ENCODE results near the gene NFATC2.

Gene NFATC2

DNA sequence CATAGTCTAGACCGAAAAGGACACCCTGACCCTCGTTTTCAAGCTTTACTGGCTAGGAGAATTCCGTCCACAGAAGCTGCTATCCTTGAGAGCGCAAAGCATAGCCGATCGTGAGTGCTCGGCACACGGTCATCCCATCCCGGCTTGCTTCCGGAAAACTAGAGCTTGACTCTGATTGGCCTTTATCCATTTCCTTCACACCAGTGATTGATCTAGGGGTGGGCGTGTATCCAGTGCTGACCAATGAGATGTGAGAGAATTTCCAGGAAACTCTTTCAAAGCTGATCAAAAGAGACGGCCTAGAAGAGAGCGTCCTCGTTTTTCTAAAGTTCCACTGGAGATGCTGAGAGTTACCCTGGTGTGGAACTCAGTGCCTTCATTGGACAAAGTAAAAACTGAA is 41.0 kb upstream of the NFATC2 start:
- H3K4me2 ChIP-seq (ENCODE audit: low read length) = no peak overlapping the region
- no peak overlapping the region for H3K4me3 ChIP-seq (ENCODE audit: low read length)
- no peaks in the 10 kb centered on the region for H4K20me1 ChIP-seq (ENCODE audit: insufficient read depth, low read length)
- H3K9ac ChIP-seq (ENCODE audit: low read length) = no peak overlapping the region
- H3K9me3 ChIP-seq (ENCODE audit: insufficient read depth, low read length) = no peaks in the 10 kb centered on the region
- H2AFZ ChIP-seq (ENCODE audit: low read depth, low read length) = no peak overlapping the region
- H3K4me1 ChIP-seq (ENCODE audit: low read length) = peaks cover 9% of the 10 kb centered on the region
- H3K27me3 ChIP-seq (ENCODE audit: low read depth, low read length) = no peaks in the 10 kb centered on the region
- no peaks in the 10 kb centered on the region for H3K79me2 ChIP-seq (ENCODE audit: low read length)
- no peak for TF ChIP-seq EZH2phosphoT487 (IDR thresholded peaks at IDR 0.05; ENCODE audit: low read depth)
- TF ChIP-seq, protein P1, sequence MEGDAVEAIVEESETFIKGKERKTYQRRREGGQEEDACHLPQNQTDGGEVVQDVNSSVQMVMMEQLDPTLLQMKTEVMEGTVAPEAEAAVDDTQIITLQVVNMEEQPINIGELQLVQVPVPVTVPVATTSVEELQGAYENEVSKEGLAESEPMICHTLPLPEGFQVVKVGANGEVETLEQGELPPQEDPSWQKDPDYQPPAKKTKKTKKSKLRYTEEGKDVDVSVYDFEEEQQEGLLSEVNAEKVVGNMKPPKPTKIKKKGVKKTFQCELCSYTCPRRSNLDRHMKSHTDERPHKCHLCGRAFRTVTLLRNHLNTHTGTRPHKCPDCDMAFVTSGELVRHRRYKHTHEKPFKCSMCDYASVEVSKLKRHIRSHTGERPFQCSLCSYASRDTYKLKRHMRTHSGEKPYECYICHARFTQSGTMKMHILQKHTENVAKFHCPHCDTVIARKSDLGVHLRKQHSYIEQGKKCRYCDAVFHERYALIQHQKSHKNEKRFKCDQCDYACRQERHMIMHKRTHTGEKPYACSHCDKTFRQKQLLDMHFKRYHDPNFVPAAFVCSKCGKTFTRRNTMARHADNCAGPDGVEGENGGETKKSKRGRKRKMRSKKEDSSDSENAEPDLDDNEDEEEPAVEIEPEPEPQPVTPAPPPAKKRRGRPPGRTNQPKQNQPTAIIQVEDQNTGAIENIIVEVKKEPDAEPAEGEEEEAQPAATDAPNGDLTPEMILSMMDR (IDR thresholded peaks at IDR 0.05; ENCODE audit: low read depth, low read length) = no peak
- H3K36me3 ChIP-seq (replicated peaks; ENCODE audit: low read depth, low read length) = no peaks in the 10 kb centered on the region
- H3K27ac ChIP-seq (ENCODE audit: low read length) = no peak overlapping the region

DNA sequence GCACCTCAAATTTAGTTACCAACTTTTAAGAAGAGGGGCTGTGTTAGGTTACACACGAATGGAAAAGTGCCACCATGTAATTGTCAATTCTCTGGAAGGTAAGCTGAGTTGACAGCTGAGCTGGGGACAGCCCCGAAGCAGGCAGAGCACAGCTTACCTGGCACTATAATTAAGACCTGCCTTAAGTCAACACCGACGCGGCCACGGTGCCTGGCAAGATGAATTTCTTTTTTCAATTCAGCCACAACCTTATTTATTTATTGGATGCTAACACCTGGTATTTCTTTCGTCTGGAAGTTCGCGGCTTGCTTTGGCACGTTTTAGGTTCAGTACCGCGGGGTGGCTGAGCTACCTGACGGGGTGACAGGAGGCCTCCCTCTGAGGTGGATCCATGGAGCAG is 40.6 kb upstream of the NFATC2 start:
- no peaks in the 10 kb centered on the region for H4K20me1 ChIP-seq (ENCODE audit: insufficient read depth, low read length)
- H3K9ac ChIP-seq (ENCODE audit: low read length) = no peak overlapping the region
- H3K9me3 ChIP-seq (ENCODE audit: insufficient read depth, low read length) = no peaks in the 10 kb centered on the region
- H3K79me2 ChIP-seq (ENCODE audit: low read length) = no peaks in the 10 kb centered on the region
- H3K27ac ChIP-seq (ENCODE audit: low read length) = no peak overlapping the region
- H3K4me1 ChIP-seq (ENCODE audit: low read length) = peaks cover 9% of the 10 kb centered on the region
- no peaks in the 10 kb centered on the region for H3K27me3 ChIP-seq (ENCODE audit: low read depth, low read length)
- H3K4me2 ChIP-seq (ENCODE audit: low read length) = no peak overlapping the region
- TF ChIP-seq EZH2phosphoT487 (IDR thresholded peaks at IDR 0.05; ENCODE audit: low read depth) = no peak
- TF ChIP-seq, protein P1 (IDR thresholded peaks at IDR 0.05; ENCODE audit: low read depth, low read length) = no peak
- no peaks in the 10 kb centered on the region for H3K36me3 ChIP-seq (replicated peaks; ENCODE audit: low read depth, low read length)
- no peak overlapping the region for H2AFZ ChIP-seq (ENCODE audit: low read depth, low read length)
- no peak overlapping the region for H3K4me3 ChIP-seq (ENCODE audit: low read length)

DNA sequence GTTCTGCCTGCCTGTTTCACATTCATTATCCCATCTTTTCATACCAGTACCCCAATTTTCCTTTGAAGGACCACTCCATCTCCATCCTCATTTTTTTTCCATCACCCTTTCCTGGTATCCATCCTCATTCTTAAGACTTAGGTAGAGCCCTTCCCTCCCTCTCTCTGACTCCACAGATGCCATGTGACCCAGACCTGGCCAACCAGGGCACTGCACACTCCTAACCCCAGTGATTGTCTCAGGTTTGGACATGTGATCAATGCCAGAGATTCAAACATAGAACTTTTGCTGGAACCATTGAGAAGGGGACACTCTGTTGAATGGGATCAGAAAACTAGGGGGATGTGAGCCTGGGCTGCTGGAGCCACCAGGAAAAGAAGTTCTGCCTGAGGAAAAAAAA is 39.1 kb upstream of the NFATC2 start:
- H4K20me1 ChIP-seq (ENCODE audit: insufficient read depth, low read length) = no peaks in the 10 kb centered on the region
- H3K4me1 ChIP-seq (ENCODE audit: low read length) = peaks cover 9% of the 10 kb centered on the region
- TF ChIP-seq, protein P1 (IDR thresholded peaks at IDR 0.05; ENCODE audit: low read depth, low read length) = no peak
- no peak for TF ChIP-seq EZH2phosphoT487 (IDR thresholded peaks at IDR 0.05; ENCODE audit: low read depth)
- H3K9me3 ChIP-seq (ENCODE audit: insufficient read depth, low read length) = no peaks in the 10 kb centered on the region
- H3K27me3 ChIP-seq (ENCODE audit: low read depth, low read length) = no peaks in the 10 kb centered on the region
- no peak overlapping the region for H3K27ac ChIP-seq (ENCODE audit: low read length)
- no peaks in the 10 kb centered on the region for H3K79me2 ChIP-seq (ENCODE audit: low read length)
- H3K36me3 ChIP-seq (replicated peaks; ENCODE audit: low read depth, low read length) = no peaks in the 10 kb centered on the region
- no peak overlapping the region for H3K4me2 ChIP-seq (ENCODE audit: low read length)
- no peak overlapping the region for H3K4me3 ChIP-seq (ENCODE audit: low read length)
- no peak overlapping the region for H2AFZ ChIP-seq (ENCODE audit: low read depth, low read length)
- H3K9ac ChIP-seq (ENCODE audit: low read length) = no peak overlapping the region

DNA sequence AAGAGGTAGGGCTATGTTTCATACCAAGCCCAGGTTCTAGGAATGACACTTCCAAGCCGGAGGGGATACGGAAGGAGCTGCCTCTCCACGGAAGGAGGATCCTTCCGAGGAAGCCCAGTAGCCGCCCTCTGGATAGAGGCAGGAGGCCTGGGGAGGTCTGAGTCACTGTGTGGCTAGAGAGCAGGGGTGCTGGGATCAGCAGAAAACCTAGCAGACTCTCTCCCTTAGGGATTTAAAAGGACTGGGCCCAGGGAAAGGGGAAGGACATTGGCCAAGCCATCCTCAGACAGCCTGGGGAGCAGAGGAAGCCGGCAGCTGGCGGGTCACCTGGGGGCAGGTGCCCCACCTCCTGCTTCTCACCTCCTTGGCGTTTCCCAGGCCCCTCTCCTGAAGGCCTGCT is 36.6 kb upstream of the NFATC2 start:
- Histone ChIP-seq H2AFZ (ENCODE audit: low read depth, low read length) (no peak overlapping the region), H3K4me2 (ENCODE audit: low read length) (no peak overlapping the region), H3K4me1 (ENCODE audit: low read length) (peaks cover 9% of the 10 kb centered on the region), H3K4me3 (ENCODE audit: low read length) (no peak overlapping the region), H3K9ac (ENCODE audit: low read length) (no peak overlapping the region), H3K27me3 (ENCODE audit: low read depth, low read length) (no peaks in the 10 kb centered on the region), H3K36me3 (replicated peaks; ENCODE audit: low read depth, low read length) (no peaks in the 10 kb centered on the region), H3K9me3 (ENCODE audit: insufficient read depth, low read length) (no peaks in the 10 kb centered on the region; the same call in 1 of the 2 replicates), H3K79me2 (ENCODE audit: low read length) (no peaks in the 10 kb centered on the region), H4K20me1 (ENCODE audit: insufficient read depth, low read length) (no peaks in the 10 kb centered on the region), H3K27ac (ENCODE audit: low read length) (no peak overlapping the region)
- TF ChIP-seq EZH2phosphoT487 (IDR thresholded peaks at IDR 0.05; ENCODE audit: low read depth) = no peak
- TF ChIP-seq, protein P1 (IDR thresholded peaks at IDR 0.05; ENCODE audit: low read depth, low read length) = no peak

Measured in OCI-LY3 (cell line).